Smooth muscle cell of the brain vasculature (primary cell): ENCODE measurements around the gene SPEM1.

Experiments
- DNase-seq: peaks from one replicate; pipeline ENCODE4 v3.0.0-alpha.2; 2012; ENCODE audit warnings: low read depth, low spot score

The SPEM1 gene

GRCh38 chr17:7419819-7420610 lies at the start of gene SPEM1:
TSS of gene SPEM1 (plus strand) at chr17:7420324. CDS start at chr17:7420385, 61 bp downstream.
- DNase-seq: no peak

- no peak for DNase-seq
Measured at GRCh38 chr17:7370853-7371252, 49.3 kb upstream of the SPEM1 start.

GRCh38 chr17:7374353-7374752 lies 45.8 kb upstream of the SPEM1 start:
- no peak for DNase-seq

- no peak for DNase-seq
Measured at GRCh38 chr17:7379134-7379533, 41.0 kb upstream of the SPEM1 start.

GRCh38 chr17:7380321-7380720 lies 39.8 kb upstream of the SPEM1 start:
- DNase-seq: no peak

GRCh38 chr17:7380855-7381683 lies 39.1 kb upstream of the SPEM1 start, which contains the start of gene TNK1:
TSS of gene TNK1 (plus strand) at chr17:7381089. CDS start at chr17:7382927, 1,838 bp downstream.
- DNase-seq: no peak

- DNase-seq: no peak
Measured at GRCh38 chr17:7382901-7383300, 37.2 kb upstream of the SPEM1 start.

- no peak for DNase-seq
Measured at GRCh38 chr17:7383371-7383741, 36.8 kb upstream of the SPEM1 start.

GRCh38 chr17:7383742-7384488 lies 36.2 kb upstream of the SPEM1 start:
- no peak for DNase-seq

- no peak for DNase-seq
Measured at GRCh38 chr17:7384489-7385081, 35.5 kb upstream of the SPEM1 start.

GRCh38 chr17:7388856-7389255 lies 31.3 kb upstream of the SPEM1 start:
- no peak for DNase-seq

GRCh38 chr17:7389924-7390910 lies 29.9 kb upstream of the SPEM1 start:
- no peak for DNase-seq

GRCh38 chr17:7391307-7391706 lies 28.8 kb upstream of the SPEM1 start:
- DNase-seq: no peak

- DNase-seq: no peak
Measured at GRCh38 chr17:7392696-7393612, 27.2 kb upstream of the SPEM1 start.

- no peak for DNase-seq
Measured at GRCh38 chr17:7393613-7394451, 26.3 kb upstream of the SPEM1 start.

GRCh38 chr17:7394452-7395191 lies 25.5 kb upstream of the SPEM1 start, which contains the start of gene PLSCR3:
TSS of gene PLSCR3 (minus strand) at chr17:7394525. CDS start at chr17:7394110, 415 bp downstream.
- DNase-seq: peak; percentile 52

- no peak for DNase-seq
Measured at GRCh38 chr17:7396147-7396546, 24.0 kb upstream of the SPEM1 start.

- no peak for DNase-seq
Measured at GRCh38 chr17:7398612-7399011, 21.5 kb upstream of the SPEM1 start.
